MM.1S (cell line): Measurements from ENCODE around the gene METTL25B.
A peak's percentile ranks its signal among the peaks of the same experiment; 100 is the strongest.

Source experiments
- DNase-seq: peaks from one replicate; pipeline ENCODE4 v3.0.0-alpha.2; 2015
- H2AFZ ChIP-seq: fragments of 300-600 bp; sonication (generic); 2 replicates; pipeline ENCODE4 v1.6.0; 2016; ENCODE audit warnings: antibody characterized with exemption, low read length
- H3F3A ChIP-seq: fragments of 300-600 bp; sonication (generic); 2 replicates; pipeline ENCODE4 v1.6.1; 2016; ENCODE audit warnings: mild to moderate bottlenecking, antibody characterized with exemption, low read length, moderate library complexity, mixed read lengths; ENCODE audit not compliant: insufficient read depth
- H3K27ac ChIP-seq: fragments of 300-600 bp; sonication (generic); 2 replicates; pipeline ENCODE4 v1.5.1; 2016; ENCODE audit warnings: mild to moderate bottlenecking, low read length
- H3K27me3 ChIP-seq: fragments of 300-600 bp; sonication (generic); replicated peaks from 2 replicates; pipeline ENCODE4 v1.6.0; 2016; ENCODE audit warnings: low read length; ENCODE audit not compliant: insufficient read depth
- H3K36me3 ChIP-seq: fragments of 300-600 bp; sonication (generic); replicated peaks from 2 replicates; pipeline ENCODE4 v1.6.1; 2016; ENCODE audit warnings: mild to moderate bottlenecking, low read length, mixed read lengths; ENCODE audit not compliant: insufficient read depth
- H3K4me1 ChIP-seq: fragments of 300-600 bp; sonication (generic); 2 replicates; pipeline ENCODE4 v1.6.1; 2016; ENCODE audit warnings: low read length, mixed read lengths
- H3K4me2 ChIP-seq: fragments of 300-600 bp; sonication (generic); 2 replicates; pipeline ENCODE4 v1.6.0; 2016; ENCODE audit warnings: low read depth, low read length
- H3K4me3 ChIP-seq: fragments of 300-600 bp; sonication (generic); 2 replicates; pipeline ENCODE4 v1.5.1; 2016; ENCODE audit warnings: low read length, mixed read lengths
- H3K79me2 ChIP-seq: fragments of 300-600 bp; sonication (generic); 2 replicates; pipeline ENCODE4 v1.6.1; 2016; ENCODE audit warnings: mixed run types, low read length, mixed read lengths
- H3K9ac ChIP-seq: fragments of 300-600 bp; sonication (generic); 2 replicates; pipeline ENCODE4 v1.6.1; 2016; ENCODE audit warnings: low read length, mixed read lengths
- H3K9me2 ChIP-seq: fragments of 300-600 bp; sonication (generic); replicated peaks from 2 replicates; pipeline ENCODE4 v1.6.1; 2016; ENCODE audit warnings: mild to moderate bottlenecking, low read length, mixed read lengths; ENCODE audit not compliant: insufficient read depth
- H3K9me3 ChIP-seq: fragments of 300-600 bp; sonication (generic); replicated peaks from 2 replicates; pipeline ENCODE4 v1.6.1; 2016; ENCODE audit warnings: mild to moderate bottlenecking, low read length, mixed read lengths; ENCODE audit not compliant: insufficient read depth
- H4K20me1 ChIP-seq: fragments of 300-600 bp; sonication (generic); 2 replicates; pipeline ENCODE4 v1.6.1; 2016; ENCODE audit warnings: mild to moderate bottlenecking, low read length, moderate library complexity, mixed read lengths; ENCODE audit not compliant: insufficient read depth
- EZH2 ChIP-seq: fragments of 300-600 bp; sonication (generic); optimal IDR thresholded peaks from 2 replicates; pipeline ENCODE3; 2017; ENCODE audit warnings: low read depth, mild to moderate bottlenecking, antibody characterized with exemption, low read length, mixed read lengths
- EZH2phosphoT487 ChIP-seq: fragments of 300-600 bp; sonication (generic); IDR thresholded peaks from 2 replicates; pipeline ENCODE4 v1.6.1; 2018; ENCODE audit warnings: antibody characterized with exemption, low read length
- TF ChIP-seq, protein P1 (sequence below): fragments of 300-600 bp; sonication (generic); IDR thresholded peaks from 2 replicates; pipeline ENCODE4 v1.5.1; 2016; ENCODE audit warnings: antibody characterized with exemption, low read length, mixed read lengths

METTL25B gene

DNA sequence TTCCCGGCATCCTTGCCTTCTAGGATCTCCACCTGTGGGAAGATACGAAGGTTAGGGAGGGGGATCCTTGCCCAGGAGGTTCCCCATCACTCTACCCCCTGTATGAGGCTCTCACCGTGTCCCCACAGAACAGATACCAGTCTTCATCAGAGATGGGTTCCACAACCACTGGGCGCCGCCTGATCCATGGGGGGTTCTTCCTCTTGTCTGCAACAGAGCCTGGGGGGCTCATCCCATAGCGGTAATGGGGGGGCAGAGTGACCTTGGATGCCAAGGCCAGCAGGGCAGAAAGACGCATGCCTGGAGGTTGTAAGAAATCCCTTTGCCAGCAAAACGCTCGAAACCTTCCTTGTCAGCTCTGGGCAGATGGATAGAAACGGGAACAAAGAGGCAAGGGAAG, 10.1 kb downstream of the METTL25B start:
- H3K9ac ChIP-seq, result no peak overlapping the region
- H3F3A ChIP-seq, result peaks cover 37% of the 10 kb centered on the region
- no peaks in the 10 kb centered on the region for H3K36me3 ChIP-seq
- no peak for TF ChIP-seq EZH2
- TF ChIP-seq, protein P1, sequence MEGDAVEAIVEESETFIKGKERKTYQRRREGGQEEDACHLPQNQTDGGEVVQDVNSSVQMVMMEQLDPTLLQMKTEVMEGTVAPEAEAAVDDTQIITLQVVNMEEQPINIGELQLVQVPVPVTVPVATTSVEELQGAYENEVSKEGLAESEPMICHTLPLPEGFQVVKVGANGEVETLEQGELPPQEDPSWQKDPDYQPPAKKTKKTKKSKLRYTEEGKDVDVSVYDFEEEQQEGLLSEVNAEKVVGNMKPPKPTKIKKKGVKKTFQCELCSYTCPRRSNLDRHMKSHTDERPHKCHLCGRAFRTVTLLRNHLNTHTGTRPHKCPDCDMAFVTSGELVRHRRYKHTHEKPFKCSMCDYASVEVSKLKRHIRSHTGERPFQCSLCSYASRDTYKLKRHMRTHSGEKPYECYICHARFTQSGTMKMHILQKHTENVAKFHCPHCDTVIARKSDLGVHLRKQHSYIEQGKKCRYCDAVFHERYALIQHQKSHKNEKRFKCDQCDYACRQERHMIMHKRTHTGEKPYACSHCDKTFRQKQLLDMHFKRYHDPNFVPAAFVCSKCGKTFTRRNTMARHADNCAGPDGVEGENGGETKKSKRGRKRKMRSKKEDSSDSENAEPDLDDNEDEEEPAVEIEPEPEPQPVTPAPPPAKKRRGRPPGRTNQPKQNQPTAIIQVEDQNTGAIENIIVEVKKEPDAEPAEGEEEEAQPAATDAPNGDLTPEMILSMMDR, result no peak
- TF ChIP-seq EZH2phosphoT487, result no peak
- no peaks in the 10 kb centered on the region for H4K20me1 ChIP-seq
- H3K4me1 ChIP-seq, result peaks cover 22% of the 10 kb centered on the region
- H3K9me2 ChIP-seq, result no peaks in the 10 kb centered on the region
- no peak overlapping the region for H2AFZ ChIP-seq
- H3K9me3 ChIP-seq, result no peaks in the 10 kb centered on the region
- no peak overlapping the region for H3K27ac ChIP-seq
- no peak overlapping the region for H3K4me3 ChIP-seq
- peaks cover 24% of the 10 kb centered on the region for H3K79me2 ChIP-seq
- H3K4me2 ChIP-seq, result no peak overlapping the region
- no peaks in the 10 kb centered on the region for H3K27me3 ChIP-seq
- no peak for DNase-seq

DNA sequence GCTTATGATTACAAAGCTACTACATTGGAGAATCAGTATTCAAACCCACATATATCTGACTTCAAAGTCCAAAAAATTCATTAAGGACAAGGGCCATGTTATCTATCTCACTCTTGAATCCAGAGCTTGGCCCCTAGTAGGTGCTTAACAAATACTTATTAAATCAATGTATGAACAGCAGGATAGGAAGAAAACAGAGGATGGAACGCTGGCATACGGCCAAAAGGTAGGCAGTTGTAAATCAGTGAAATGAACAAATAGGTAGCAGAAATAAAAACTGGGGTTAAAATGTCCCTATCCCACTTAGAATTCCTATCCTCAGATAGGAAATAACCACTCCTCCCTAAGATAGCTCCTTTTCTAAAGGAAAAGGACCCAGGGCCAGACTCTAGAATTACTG, 10.6 kb downstream of the METTL25B start:
- H4K20me1 ChIP-seq, result no peaks in the 10 kb centered on the region
- no peak for TF ChIP-seq EZH2phosphoT487
- TF ChIP-seq, protein P1, result no peak
- no peak for TF ChIP-seq EZH2
- H2AFZ ChIP-seq, result no peak overlapping the region
- no peaks in the 10 kb centered on the region for H3K9me3 ChIP-seq
- H3K79me2 ChIP-seq, result peaks cover 29% of the 10 kb centered on the region
- H3K4me1 ChIP-seq, result peaks cover 22% of the 10 kb centered on the region
- H3K9me2 ChIP-seq, result no peaks in the 10 kb centered on the region
- no peak overlapping the region for H3K4me2 ChIP-seq
- no peak overlapping the region for H3K4me3 ChIP-seq
- H3K27ac ChIP-seq, result no peak overlapping the region
- no peaks in the 10 kb centered on the region for H3K27me3 ChIP-seq
- H3F3A ChIP-seq, result peaks cover 42% of the 10 kb centered on the region
- DNase-seq, result no peak
- no peaks in the 10 kb centered on the region for H3K36me3 ChIP-seq
- H3K9ac ChIP-seq, result no peak overlapping the region

DNA sequence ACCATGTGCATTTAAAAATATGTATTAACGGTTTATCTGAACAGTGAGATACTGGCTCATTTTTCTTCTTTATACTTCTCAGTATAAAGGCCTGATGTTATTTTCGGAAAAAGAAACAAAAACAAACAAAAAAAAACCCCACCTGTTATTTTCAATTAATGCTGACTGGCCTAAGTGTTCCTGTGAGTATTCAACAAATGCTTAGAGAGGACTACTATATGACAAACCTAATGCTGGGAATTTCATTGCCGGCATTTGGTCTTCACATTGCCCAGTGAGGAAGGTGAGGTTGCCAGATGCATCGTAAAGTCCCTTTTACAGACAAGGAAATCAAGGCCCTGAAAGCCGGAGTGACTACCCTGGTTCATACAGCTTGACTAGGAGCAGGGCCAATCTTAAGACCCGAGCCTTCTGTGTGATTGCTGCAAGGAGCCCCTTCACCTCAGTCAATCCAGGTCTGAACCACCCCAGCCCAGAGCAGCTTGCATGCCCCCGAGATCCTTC, 12.0 kb downstream of the METTL25B start:
- no peaks in the 10 kb centered on the region for H4K20me1 ChIP-seq
- peak overlapping the region; percentile 47 for H2AFZ ChIP-seq
- H3K36me3 ChIP-seq, result no peaks in the 10 kb centered on the region
- DNase-seq, result peak; percentile 68
- H3K9me2 ChIP-seq, result no peaks in the 10 kb centered on the region
- H3K9ac ChIP-seq, result peak overlapping the region; percentile 78
- peak overlapping the region; percentile 65 for H3K4me2 ChIP-seq
- TF ChIP-seq EZH2 (no peak), EZH2phosphoT487 (no peak)
- TF ChIP-seq, protein P1, result no peak
- peak overlapping the region; percentile 81 for H3K27ac ChIP-seq
- peaks cover 22% of the 10 kb centered on the region for H3K4me1 ChIP-seq
- peaks cover 53% of the 10 kb centered on the region for H3F3A ChIP-seq
- peak overlapping the region; percentile 80 for H3K4me3 ChIP-seq
- H3K9me3 ChIP-seq, result no peaks in the 10 kb centered on the region
- peaks cover 41% of the 10 kb centered on the region for H3K79me2 ChIP-seq
- no peaks in the 10 kb centered on the region for H3K27me3 ChIP-seq
